GM04504 (cell line): ENCODE measurements around the gene RAD51B.

ENCODE experiments used
- DNase-seq: peaks from one replicate; pipeline ENCODE4 v3.0.0-alpha.2; 2012; ENCODE audit warnings: low read depth

The RAD51B gene

DNA sequence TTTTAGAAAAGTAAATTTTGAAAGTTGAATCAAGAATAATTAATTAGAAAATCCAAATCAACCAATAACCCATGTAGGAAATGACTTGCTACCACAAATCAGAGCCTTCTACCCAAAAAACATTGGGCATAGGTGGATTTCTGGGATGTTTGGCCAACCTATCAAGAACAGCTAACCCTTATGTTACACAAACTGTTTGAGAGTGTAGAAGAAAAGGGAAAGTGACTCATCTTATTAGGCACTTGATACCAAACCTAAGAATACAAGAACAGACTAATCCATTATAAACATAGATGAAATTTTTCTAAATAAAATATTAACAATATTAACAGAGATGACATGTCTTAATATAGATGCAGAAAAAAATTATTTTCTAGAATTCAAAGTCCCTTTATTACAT lies 712.9 kb downstream of the RAD51B start:
- no peak for DNase-seq

DNA sequence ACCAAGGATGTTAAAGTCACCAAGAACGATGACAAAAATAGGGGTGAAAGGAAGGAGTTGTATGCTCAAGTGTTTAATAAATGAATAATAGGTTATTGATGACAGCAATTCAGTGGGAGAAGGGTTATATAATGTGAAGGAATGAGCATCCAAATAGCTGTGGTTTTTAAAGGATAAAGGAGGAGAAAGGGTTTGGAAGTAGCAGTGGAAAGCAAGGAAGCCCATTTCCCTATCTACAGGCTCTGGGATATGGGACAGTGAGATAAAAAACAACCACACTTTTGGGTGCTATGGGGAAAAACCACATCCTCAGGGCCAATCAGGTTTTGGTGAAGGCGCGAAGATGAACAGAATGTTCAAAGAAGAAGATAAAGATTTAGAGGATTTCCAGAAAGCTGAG lies 714.7 kb downstream of the RAD51B start:
- DNase-seq: no peak

DNA sequence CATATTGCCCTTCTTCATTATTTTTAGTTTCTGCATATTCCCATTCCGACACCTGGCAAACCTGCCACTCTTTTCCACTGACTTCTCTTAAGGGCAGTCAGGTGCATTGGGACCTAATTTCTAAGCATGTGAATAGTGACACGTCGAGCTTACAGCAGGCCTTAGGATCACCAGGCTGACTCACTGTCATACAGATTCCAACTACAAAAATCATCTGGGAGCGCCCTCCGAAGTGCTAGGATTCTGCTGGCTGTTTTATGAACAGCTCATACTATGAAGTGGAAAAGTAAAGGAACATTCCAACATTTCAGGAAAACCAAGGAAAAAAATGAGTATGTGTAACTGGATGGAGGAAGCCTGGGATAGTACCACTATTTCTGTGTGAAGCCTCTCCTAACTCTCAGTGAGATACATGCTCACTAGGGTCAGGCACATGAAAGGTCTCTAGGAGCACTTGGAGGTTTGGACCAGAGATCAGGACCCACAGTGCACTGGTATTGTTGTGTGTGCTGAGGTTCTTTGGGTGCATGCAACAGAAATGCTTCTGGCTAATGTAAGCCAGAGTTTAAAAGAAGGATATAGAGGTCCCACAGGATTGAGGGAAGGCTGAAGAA lies 715.9 kb downstream of the RAD51B start:
- DNase-seq: peak; percentile 82

DNA sequence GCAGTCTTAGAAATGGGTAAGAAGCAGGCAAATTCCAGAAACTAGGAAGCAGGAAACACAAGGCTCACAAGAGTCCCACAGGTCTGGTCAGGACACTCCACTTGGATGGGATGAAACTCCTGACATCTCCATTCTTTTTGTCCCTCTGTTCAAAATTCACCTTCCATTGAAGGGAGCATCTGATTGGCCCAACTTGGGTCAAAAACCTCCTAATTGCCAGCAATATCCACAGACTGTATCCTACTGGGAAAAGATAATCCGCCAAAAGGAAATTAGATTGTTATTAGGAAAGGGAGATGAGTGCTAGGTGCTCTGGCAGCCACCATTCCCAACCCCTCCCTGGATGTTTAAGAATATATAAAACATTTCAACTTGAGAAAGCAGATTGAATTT lies 716.4 kb downstream of the RAD51B start:
- no peak for DNase-seq

DNA sequence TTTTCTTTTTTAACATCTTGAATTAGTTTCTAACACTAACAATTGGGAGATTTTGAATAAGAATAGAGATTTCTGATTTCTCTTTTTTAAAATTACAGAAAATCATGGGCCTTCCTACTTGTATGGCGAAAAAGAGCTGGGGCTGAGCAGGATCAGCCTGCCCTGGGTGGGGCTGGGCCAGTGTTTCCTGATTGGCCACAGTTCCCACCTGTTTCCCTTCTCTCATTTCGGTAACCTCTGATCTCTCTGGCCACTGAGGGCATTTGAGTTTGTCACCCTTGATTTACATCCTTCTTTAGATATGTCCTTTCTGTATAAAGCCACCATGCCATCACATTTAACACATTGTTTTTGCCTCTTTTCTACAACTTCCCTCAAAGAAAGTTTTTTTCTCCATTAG lies 719.1 kb downstream of the RAD51B start:
- no peak for DNase-seq

DNA sequence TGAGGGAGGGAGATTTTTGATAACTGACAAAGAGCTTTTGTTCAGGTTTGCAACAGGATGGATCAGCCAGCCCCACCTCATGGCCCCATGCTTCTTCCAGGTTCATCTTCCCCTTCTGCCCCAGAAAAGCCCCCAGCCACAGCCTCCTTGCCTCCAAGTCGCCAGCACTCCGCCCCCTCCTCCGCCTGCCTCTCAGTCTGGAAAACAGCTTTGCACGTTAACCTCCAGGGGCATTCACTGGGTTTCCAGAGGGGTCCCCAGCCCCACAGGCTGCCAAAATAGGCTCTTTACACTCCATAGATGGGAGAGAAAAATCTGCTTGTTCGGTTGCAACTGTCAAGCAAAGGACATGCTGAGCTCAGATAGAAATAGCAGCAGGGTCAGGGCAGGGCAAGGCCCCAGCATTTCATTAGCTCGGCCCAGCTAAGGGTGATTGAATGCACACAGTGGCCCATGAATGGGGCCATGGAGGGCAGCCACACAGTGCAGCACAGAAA lies 719.7 kb downstream of the RAD51B start:
- DNase-seq: no peak

DNA sequence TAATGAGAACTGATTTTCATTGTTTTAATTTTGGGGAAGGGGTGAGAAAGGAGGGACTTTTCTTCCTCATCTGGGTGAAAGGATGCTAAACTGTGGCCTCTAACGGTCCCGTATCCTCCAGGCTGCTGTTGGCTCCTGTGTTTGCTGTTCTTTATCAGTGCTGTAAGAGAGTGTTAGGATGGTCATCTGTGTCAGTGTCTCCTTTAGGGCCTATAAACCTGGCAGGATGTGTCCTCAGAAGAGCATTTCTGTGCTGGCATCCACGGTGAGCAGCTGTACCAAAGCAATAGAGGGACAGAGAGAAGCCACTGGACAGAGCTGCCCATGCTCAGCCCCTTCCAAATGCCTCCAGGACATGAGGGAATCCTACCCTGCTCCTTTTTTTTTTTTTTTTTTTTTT lies 720.2 kb downstream of the RAD51B start:
- DNase-seq: no peak

DNA sequence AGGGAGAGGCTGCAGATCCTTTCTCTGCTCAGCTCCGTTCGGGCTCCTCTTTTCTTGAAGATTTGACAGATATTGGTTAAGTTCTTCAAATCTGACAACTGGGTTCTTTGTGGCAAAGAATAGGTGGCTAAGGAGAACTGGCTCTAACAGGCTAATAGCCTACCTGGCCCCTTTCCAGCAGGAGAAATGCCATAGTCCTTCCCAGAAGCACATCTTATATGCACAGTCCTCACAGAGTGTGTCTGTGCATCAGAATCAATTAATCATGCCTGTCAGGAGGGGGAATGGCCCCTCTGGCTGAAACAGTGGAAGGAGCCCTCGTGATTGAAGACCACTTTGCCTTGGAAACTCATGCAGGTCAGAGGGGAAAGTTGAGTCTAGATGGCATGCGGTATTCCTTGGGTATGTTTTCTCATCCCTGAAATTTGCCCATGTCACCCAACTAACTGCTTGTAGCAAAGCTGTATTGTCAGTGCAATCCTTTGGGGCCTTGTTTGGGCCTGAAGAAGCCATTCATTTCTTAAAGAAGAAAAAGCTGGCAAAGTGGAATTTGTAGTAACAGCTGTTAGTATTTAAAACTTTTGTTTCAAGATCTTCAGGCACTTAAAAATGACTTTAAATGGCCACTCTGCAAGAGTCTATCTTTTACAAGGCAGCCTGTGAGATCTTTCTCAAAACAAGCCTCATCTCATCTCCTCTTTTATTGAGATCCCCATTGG lies 721.8 kb downstream of the RAD51B start:
- no peak for DNase-seq

DNA sequence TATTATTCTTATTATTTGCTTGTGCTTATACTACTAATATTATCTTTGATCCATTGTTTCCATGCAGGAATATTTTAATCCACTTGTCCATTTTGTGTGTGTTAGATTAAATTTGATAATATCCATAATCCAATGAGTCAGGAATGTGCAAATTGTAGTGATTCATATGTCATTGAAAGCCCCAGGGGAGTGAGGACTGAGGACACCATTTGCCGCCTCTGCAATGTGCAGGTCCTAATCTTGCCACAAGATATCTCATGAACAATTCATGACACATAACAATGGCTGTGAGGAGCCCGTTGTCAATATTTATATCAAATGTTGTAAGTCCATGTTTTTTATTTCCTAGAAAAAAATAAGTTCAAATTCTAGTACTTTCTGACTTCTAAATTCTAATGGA lies 722.8 kb downstream of the RAD51B start:
- no peak for DNase-seq

DNA sequence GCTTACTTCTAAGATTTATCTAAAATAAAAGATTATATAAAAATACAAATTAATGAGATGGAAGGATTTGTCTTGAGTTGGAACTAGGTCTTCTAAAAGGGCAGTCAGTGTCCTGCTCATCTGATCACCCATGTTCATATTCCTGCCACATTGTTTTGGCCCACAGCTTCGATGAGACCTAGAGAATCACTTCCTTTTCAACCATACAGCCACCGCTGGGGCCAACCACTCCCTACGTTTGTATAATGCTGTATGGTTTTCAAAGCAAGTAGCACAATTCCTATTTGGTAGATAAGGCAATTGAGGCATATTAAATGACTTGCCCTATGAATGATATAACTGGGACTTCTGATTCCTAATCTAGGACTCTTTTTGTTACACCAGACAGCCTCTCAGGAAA lies 723.9 kb downstream of the RAD51B start:
- DNase-seq: no peak

DNA sequence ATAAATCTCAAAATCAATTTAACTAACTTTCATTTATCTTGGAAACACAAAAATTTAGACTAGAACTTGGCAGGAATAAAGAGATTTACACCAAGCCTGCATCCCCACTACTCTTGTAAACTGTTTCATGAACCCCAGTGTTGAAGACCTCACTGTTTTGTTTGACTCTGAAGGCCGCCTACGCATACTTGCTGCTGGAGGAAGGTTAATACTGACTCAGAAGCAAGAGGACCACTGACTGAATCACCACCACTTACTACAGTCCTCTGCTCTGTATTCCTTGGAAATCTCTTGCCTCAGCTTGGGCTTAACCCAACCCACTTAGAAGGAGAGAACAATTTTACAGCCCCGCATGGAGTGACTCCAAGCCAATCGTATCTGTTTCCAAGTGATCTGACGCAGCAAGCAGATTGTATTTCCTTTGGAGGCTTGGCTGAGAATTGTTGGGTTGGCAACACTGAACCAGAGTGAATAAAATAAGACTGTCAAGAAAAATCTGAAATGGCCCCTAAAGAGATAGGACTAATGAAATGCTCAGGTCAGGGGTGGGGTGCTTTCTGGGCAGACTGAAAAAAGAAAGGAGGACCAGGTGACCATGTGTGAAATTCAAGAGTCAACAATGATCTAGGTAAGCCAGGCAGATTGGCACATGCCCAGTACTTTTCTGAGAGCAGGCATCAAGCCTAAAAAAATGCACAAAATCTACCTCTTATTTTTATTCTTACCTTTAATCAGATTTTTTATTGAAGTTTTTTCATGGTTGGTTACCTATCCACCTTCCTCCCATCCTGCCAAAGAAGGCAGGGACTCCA lies 724.7 kb downstream of the RAD51B start:
- DNase-seq: peak; percentile 99

DNA sequence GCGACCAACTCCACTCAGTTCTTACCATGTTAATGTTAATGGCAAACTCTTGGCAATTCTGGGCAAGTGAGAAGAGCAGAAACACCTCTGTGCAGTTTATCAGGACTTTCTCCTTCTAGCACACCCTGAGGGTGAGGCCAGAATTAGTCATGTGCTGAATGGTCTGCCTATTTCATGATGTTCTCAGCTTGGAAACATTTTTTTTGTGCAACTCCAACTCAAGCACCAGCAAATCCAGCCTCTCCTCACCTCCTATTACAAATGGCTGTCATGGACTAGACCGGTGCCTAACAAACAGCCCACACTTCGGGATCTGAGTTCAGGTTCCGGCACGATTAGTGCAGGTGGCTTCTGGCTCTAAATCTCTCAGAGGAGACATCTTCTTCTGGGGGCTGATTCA lies 727.3 kb downstream of the RAD51B start:
- peak; percentile 79 for DNase-seq

DNA sequence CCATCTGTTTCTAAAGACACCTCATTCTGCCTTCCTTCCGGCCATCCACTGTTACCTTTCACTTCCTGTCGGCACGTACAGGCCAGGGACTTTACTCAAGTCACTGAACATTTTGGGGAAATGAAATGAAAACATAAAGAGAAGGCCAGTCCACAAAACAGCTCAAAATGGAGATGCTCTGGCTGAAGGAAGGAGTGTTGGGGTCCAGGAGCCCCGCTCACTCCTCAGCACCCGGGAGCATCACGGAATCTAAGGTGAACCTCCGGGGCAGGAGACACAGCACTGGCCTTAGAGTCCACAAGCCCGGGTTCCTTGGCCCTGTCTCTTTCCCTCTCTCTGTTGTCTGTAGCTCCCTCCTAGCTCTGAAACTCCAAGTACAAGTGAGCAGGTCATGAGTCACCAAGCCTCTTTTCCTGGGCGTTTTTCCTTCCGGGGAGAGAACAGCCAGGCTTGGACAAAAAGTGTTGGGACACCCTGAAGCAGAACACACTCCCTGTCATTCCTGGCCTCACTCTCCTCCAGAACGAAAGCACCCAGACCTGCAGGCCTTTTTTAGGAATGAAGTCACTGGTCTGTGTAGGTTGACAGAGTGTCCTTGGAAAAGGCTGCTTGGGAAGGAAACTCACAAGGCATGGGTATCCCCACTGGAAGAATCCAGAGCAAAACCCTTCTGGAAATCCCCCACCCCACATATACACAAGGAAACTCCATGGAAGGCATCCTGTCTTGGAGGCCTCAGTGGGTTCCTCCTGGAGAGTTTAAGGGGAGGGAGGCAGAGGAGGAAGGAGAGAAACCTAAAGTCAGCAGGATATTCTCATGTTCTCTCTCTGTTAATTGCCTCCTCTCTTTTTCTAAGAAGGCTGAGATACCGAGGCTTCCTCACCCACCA lies 728.0 kb downstream of the RAD51B start:
- DNase-seq: peak; percentile 92

DNA sequence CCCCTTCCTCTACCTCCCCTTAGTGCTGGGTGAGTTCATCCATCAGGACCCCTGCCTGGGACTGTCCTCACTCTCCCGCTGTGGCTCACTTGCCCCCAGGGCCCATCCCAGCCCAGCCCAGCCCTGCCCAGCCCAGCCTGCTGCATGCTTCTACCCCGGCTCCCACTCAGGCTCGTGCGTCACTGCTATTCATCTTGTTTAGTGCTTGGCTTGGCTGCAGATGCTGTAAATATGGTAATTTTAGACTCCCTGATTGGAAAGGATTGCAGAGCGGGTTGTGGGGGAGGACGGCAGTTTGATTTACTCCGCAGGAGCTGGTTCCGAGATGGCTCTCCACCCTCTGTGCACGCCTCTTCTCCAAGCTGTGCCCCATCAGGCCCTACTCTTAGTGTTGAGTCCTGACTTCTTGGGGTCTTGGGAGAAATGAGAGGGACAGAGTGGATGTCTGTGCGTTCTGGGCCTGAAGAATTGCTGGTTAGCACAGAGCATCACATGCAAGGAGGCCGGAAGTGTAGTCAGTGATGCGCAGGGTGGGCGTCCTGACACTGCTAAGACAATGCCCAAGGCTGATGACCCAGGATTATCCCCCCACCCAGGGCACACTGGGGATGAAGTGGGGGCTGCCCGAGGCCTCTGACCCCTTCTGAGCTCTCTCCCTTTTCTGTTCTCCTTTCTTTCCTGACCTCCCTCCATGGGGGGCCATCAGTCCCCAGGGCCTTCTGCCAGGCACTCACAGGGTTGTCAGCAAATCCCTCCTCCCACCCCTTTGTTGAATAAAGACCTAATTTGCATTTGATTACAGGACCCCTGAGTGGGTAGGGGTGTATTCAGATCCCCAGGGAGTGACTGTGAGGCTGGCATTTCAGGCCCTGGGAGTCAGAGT lies 728.9 kb downstream of the RAD51B start:
- peak; percentile 99 for DNase-seq

DNA sequence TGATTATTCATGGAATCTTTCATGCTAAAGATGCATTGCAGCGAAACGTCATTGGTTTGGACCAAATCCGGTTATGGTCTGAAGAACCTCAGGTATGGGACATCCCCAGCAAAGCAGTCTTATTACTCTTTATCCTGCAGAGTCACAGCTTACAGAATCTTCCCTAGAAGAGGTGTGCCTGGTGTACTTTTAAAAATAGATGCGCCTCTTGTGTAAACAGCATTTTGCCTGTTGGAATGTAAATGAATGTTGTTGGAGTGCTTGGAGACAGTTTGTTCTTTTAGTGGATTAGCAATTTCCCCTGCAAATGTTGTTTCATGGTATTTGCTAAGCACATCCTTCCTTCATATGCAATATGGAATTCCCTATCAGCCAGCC lies 730.7 kb downstream of the RAD51B start:
- no peak for DNase-seq

DNA sequence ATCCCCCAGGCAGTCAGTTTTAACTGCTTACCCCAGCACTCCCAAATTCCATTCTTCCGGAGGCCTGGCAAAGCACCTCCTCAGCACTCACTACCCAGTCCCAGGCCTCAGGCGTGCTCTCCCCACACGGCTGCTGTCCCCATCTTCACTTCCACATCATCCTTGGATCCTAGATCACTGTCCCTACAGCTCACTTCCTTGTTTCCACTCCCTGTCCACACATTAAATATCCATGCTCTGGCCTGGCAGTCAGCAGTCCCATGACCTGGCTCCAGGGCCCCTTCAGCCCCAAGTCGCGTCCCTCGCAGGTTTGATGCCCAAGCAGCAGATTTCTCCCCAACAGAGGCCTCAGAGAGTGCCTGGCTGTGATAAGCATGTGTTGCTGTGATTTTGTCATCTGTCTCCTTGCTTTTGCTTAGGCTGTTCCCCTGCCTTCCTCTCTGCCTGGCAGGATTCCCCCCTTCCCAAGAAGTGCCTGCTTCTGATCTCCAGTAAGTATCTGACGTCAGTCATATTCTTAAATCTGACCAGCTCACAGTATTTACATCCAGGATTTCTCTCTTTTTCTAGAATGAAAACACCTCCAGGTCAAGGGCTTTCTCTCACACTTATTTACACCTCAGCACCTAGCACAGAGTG lies 731.6 kb downstream of the RAD51B start:
- DNase-seq: no peak

DNA sequence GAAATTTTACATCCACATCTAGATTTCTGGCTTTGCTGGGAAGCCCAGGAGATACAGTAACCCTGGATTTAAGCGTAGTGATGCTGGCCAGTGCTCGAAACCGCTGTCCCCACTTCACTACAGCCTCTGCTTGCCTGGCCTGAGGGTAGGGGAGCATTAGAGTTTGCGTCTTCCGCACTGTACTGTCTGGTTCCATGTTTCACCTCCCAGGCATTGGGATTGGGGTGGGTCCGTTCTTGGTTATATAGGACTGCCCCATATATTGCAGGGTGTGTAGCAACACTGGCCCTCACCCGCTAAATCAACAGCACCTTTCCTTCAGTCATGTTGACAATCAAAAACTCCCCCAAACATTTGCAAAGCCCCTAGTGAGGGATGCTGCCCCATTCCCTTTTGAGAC lies 732.5 kb downstream of the RAD51B start:
- DNase-seq: no peak

DNA sequence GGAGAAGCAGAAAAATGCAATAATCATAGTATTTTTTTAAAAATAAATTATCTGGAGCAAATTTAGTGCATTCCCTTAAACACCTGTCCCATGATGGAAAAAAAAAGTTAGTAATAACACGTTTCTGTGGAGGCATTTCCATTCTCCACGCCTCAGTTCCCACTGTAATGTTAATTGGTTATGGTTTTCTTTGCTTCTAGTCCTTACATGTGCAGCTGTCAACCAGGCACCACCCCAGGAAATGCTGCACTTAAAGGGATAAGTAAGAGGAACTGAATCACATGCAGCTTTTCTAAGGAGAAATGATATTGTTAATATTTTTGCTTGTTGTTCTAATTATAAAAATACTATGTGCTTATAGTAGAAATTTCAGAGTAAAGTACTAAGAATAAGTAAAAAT lies 733.0 kb downstream of the RAD51B start:
- DNase-seq: no peak

DNA sequence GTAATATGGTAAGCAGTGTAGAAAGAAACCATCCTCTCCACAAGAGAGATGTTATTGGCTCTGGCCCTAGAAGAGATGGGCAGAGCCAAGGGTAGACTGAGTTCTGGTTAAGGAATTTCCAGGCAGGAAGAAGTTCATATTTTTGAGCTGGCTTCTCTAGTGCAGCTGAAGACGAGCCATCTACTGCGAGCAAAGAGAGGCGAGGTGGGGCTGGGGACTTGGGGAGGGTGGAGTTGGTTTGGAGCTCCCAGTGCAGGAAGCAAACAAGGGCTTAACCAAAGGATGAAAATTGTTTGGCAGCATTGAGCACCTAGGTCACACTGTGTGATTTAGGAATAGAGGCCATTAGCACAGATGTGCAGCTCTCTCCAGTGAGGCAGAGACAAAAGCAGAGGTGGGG lies 733.7 kb downstream of the RAD51B start:
- no peak for DNase-seq

DNA sequence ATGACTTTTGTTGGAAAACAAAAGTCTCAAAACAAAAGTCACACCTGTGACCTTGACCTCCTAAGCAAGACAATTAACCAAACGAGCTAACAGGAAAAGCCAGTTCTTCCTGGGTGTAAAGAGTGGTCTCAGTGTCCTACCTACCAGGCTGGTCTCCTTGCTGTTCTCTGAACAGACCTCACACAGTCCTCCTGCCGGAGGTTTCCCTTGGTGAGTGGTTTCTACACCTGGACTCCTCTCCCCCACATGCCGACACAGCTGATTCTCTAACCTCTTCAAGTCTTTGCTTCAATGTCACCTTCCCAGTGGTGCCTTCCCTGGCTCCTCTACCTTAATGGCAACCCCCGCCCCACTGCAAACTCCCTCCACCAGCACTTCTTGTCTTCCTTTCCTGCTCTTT lies 734.7 kb downstream of the RAD51B start:
- no peak for DNase-seq

DNA sequence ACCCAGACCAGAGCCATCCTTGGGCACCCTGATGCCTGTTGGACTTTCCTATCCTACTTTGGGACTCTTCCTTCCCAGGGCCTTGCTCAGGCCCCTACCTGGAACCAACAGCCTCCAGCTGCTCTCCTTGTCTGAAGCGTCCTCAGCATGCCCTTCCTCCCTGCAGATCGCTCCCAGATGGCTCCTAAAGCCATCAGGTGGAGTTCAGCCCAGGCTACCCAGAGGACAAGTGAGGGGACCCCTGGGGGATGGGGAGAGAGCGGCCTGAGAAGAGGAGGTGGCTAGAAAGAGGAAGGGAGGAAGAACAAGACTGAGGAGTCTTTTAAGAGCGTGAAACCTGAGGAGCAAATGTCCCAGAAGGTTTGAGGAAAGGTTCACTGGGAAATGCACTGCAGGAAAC lies 736.7 kb downstream of the RAD51B start:
- no peak for DNase-seq
